H1 (cell line): ENCODE data around the gene ARHGEF19. TPM values are rescaled to one million over a fixed set of nuclear protein-coding genes. Genes with fewer than 3 reads are reported as not detected.

Experiments used
- CTCF ChIA-PET: fragments of 300-600 bp; sonication (Branson Sonifier 250); formaldehyde crosslinking; loops from one replicate; lab custom pipeline; 2021; ENCODE audit not compliant: partially characterized antibody; lab: Charles Lee
- POLR2A ChIA-PET: fragments of 300-600 bp; sonication (Branson Sonifier 250); formaldehyde crosslinking; loops from one replicate; lab custom pipeline; 2021; ENCODE audit warnings: inconsistent platforms; ENCODE audit not compliant: partially characterized antibody; lab: Charles Lee
- DNase-seq, 2 experiments: peaks; one replicate each; pipeline versions ENCODE4 v3.0.0 to v3.0.0-alpha.2; 2010 to 2022; ENCODE audit warnings: low spot score in 2 of 2, low read depth in 1 of 2, mixed read lengths in 1 of 2
- FAIRE-seq: peaks from 2 replicates; lab custom pipeline; 2011; peaks lifted over from hg19 to GRCh38; lab: Jason Lieb, UNC
- H2AFZ ChIP-seq: 2 replicates; pipeline ENCODE4 v1.8.1; 2012; ENCODE audit warnings: low read length, inconsistent platforms
- H2AK5ac ChIP-seq: 2 replicates; pipeline ENCODE4 v1.6.1; 2013; ENCODE audit warnings: low read depth, low read length
- H2BK120ac ChIP-seq: replicated peaks from 2 replicates; pipeline ENCODE3; 2013; ENCODE audit warnings: low read depth, low read length, inconsistent platforms
- H2BK12ac ChIP-seq: 2 replicates; pipeline ENCODE4 v1.6.1; 2013; ENCODE audit warnings: low read depth, low read length
- H2BK15ac ChIP-seq: 2 replicates; pipeline ENCODE4 v1.6.1; 2013; ENCODE audit warnings: low read length
- H2BK20ac ChIP-seq: 2 replicates; pipeline ENCODE4 v1.6.1; 2013; ENCODE audit warnings: low read length
- H2BK5ac ChIP-seq: 2 replicates; pipeline ENCODE4 v1.6.1; 2013; ENCODE audit warnings: low read depth, low read length
- H3K14ac ChIP-seq: 2 replicates; pipeline ENCODE4 v1.6.1; 2013; ENCODE audit warnings: inconsistent platforms; ENCODE audit not compliant: insufficient read length
- H3K18ac ChIP-seq: 2 replicates; pipeline ENCODE4 v1.6.1; 2013; ENCODE audit warnings: low read length; ENCODE audit errors: extremely low read depth
- H3K23ac ChIP-seq: 2 replicates; pipeline ENCODE4 v1.6.1; 2013; ENCODE audit warnings: inconsistent platforms; ENCODE audit not compliant: insufficient read length
- H3K23me2 ChIP-seq: 2 replicates; pipeline ENCODE4 v1.6.1; 2013; ENCODE audit warnings: low read depth, low read length
- H3K27ac ChIP-seq: 2 replicates; pipeline ENCODE4 v1.6.1; 2011; ENCODE audit warnings: low read depth, low read length, inconsistent platforms
- H3K27me3 ChIP-seq, 4 experiments: replicated peaks in 1 of 4; 1 replicate in 1 of 4; 2 replicates in 3 of 4; pipeline versions ENCODE4 v1.6.1 to v1.8.1; 2011 to 2013; ENCODE audit warnings: low read length in 3 of 4, mild to moderate bottlenecking in 3 of 4, inconsistent platforms in 2 of 4, mixed read lengths in 2 of 4, moderate library complexity in 1 of 4; ENCODE audit not compliant: control insufficient read depth in 3 of 4, insufficient read depth in 3 of 4; ENCODE audit errors: extremely low read depth in 1 of 4
- H3K36me3 ChIP-seq, 4 experiments: 2 replicates each; pipeline versions ENCODE4 v1.6.1 to v1.8.1; 2011 to 2013; ENCODE audit warnings: mild to moderate bottlenecking in 4 of 4, low read length in 3 of 4, moderate library complexity in 2 of 4, control low read depth in 1 of 4, inconsistent platforms in 1 of 4; ENCODE audit not compliant: insufficient read depth in 4 of 4, control insufficient read depth in 2 of 4
- H3K4ac ChIP-seq: replicated peaks from 2 replicates; pipeline ENCODE3; 2013; ENCODE audit warnings: low read length, low read depth, mixed read lengths, inconsistent platforms; ENCODE audit not compliant: insufficient read length
- H3K4me1 ChIP-seq, 4 experiments: replicated peaks in 1 of 4; 1 replicate in 1 of 4; 2 replicates in 3 of 4; pipeline versions ENCODE4 v1.6.1 to v1.8.1; 2011 to 2013; ENCODE audit warnings: low read length in 3 of 4, inconsistent platforms in 2 of 4, mixed read lengths in 1 of 4; ENCODE audit not compliant: insufficient read depth in 4 of 4, control insufficient read depth in 3 of 4
- H3K4me2 ChIP-seq, 2 experiments: 2 replicates each; pipeline versions ENCODE4 v1.6.1 to v1.8.1; 2011 to 2013; ENCODE audit warnings: low read depth in 2 of 2, low read length in 2 of 2, control low read depth in 1 of 2, inconsistent platforms in 1 of 2, mild to moderate bottlenecking in 1 of 2; ENCODE audit not compliant: insufficient read depth in 1 of 2
- H3K4me3 ChIP-seq, 4 experiments: fragments of 200-600, 300-600 bp in 1 of 4; sonication (generic), shearing (Covaris generic), sonication (Bioruptor Twin) in 1 of 4; 2 replicates each; pipeline versions ENCODE4 v1.5.1 to v1.8.1; 2011 to 2016; ENCODE audit warnings: low read length in 4 of 4, low read depth in 3 of 4, control low read depth in 2 of 4, inconsistent platforms in 2 of 4, mild to moderate bottlenecking in 2 of 4, mixed read lengths in 1 of 4, moderate library complexity in 1 of 4; ENCODE audit not compliant: insufficient read depth in 2 of 4; ENCODE audit errors: extremely low read depth in 1 of 4
- H3K56ac ChIP-seq: replicated peaks from 2 replicates; pipeline ENCODE3; 2013; ENCODE audit warnings: low read depth, mild to moderate bottlenecking, mixed read lengths, low read length, inconsistent platforms; ENCODE audit not compliant: insufficient read length
- H3K79me1 ChIP-seq: 2 replicates; pipeline ENCODE4 v1.6.1; 2013; ENCODE audit warnings: low read depth, low read length, control low read depth
- H3K79me2 ChIP-seq, 2 experiments: 2 replicates each; pipeline versions ENCODE4 v1.6.1 to v1.8.1; 2012 to 2013; ENCODE audit warnings: low read length in 2 of 2, mild to moderate bottlenecking in 2 of 2, inconsistent platforms in 1 of 2; ENCODE audit not compliant: insufficient read depth in 2 of 2, control insufficient read depth in 1 of 2
- H3K9ac ChIP-seq, 4 experiments: replicated peaks in 1 of 4; 1 replicate in 1 of 4; 2 replicates in 3 of 4; pipeline versions ENCODE4 v1.6.1 to v1.8.1; 2011 to 2013; ENCODE audit warnings: low read depth in 3 of 4, low read length in 3 of 4, control low read depth in 2 of 4, mild to moderate bottlenecking in 2 of 4, moderate library complexity in 2 of 4, inconsistent platforms in 1 of 4; ENCODE audit errors: extremely low read depth in 1 of 4
- H3K9me3 ChIP-seq, 2 experiments: 2 replicates each; pipeline versions ENCODE4 v1.6.1 to v1.8.1; 2012 to 2013; ENCODE audit warnings: mild to moderate bottlenecking in 2 of 2, moderate library complexity in 2 of 2, control low read depth in 1 of 2, inconsistent platforms in 1 of 2, low read depth in 1 of 2, low read length in 1 of 2, mixed read lengths in 1 of 2; ENCODE audit not compliant: insufficient read depth in 2 of 2
- H4K20me1 ChIP-seq, 2 experiments: replicated peaks in 1 of 2; 2 replicates each; pipeline versions ENCODE3 to v1.8.1; 2011 to 2013; ENCODE audit warnings: inconsistent platforms in 2 of 2, low read length in 2 of 2, mild to moderate bottlenecking in 1 of 2; ENCODE audit not compliant: insufficient read depth in 2 of 2, control insufficient read depth in 1 of 2
- H4K5ac ChIP-seq: 2 replicates; pipeline ENCODE4 v1.6.1; 2013; ENCODE audit warnings: low read length, low read depth, mixed read lengths, inconsistent platforms; ENCODE audit not compliant: insufficient read length
- H4K8ac ChIP-seq: 2 replicates; pipeline ENCODE4 v1.8.0; 2013; ENCODE audit warnings: mild to moderate bottlenecking, moderate library complexity, low read length, inconsistent platforms; ENCODE audit not compliant: insufficient read depth; ENCODE audit errors: extremely low read depth
- H4K91ac ChIP-seq: replicated peaks from 2 replicates; pipeline ENCODE3; 2013; ENCODE audit warnings: low read length, mixed read lengths, inconsistent platforms; ENCODE audit not compliant: insufficient read length
- ATF3 ChIP-seq: IDR thresholded peaks from 2 replicates; pipeline ENCODE4 v1.6.1; 2011; ENCODE audit warnings: low read depth, mild to moderate bottlenecking, low read length; ENCODE audit not compliant: insufficient read depth
- FOSL1 ChIP-seq: IDR thresholded peaks from 2 replicates; pipeline ENCODE4 v1.6.1; 2011; ENCODE audit warnings: mild to moderate bottlenecking, low read depth, low read length, moderate library complexity; ENCODE audit not compliant: insufficient read depth
- KDM4A ChIP-seq: IDR thresholded peaks from one replicate; pipeline ENCODE4 v1.7.1; 2012; ENCODE audit warnings: low read depth, mild to moderate bottlenecking, moderate library complexity, low read length, inconsistent platforms; ENCODE audit not compliant: severe bottlenecking
- POLR2AphosphoS5 ChIP-seq: IDR thresholded peaks from 2 replicates; pipeline ENCODE4 v1.6.1; 2011; ENCODE audit warnings: low read depth, low read length
- SAP30 ChIP-seq: fragments of 300-600 bp; sonication (generic); IDR thresholded peaks from 2 replicates; pipeline ENCODE4 v1.7.1; 2012; ENCODE audit warnings: low read length, moderate library complexity, mild to moderate bottlenecking, inconsistent platforms; ENCODE audit not compliant: insufficient read depth, insufficient replicate concordance
- WGBS, 2 experiments: shearing (Covaris generic) in 1 of 2; methylation state at CpG; one replicate each; pipeline versions ENCODE4 v1.1.6 to v1.1.7; 2013 to 2015; ENCODE audit warnings: low lambda C conversion rate in 2 of 2, mixed read lengths in 2 of 2, inconsistent platforms in 1 of 2, low coverage in 1 of 2, missing lambda C conversion rate in 1 of 2; ENCODE audit not compliant: insufficient replicate concordance in 2 of 2, insufficient coverage in 1 of 2, insufficient read length in 1 of 2; ENCODE audit errors: extremely low coverage in 1 of 2, missing lambda C conversion rate in 1 of 2; 5-methylcytosine and 5-hydroxymethylcytosine counted together
- polyA plus RNA-seq, 7 experiments: library from polyadenylated mRNA; depleted of rRNA in 3 of 7; stranded (reverse) in 5 of 7; unstranded in 2 of 7; fragments of >200 nt in 5 of 7; fragments of 200-250 nt in 2 of 7; gene quantifications; 1 replicate in 5 of 7; 2 replicates in 1 of 7; 4 replicates in 1 of 7; pipeline versions ENCODE4 v1.2.1 to v1.2.3, GENCODE V29; 2011 to 2013; ENCODE audit warnings: missing spikeins in 2 of 7, mixed read lengths in 2 of 7
- total RNA-seq: library from RNA; stranded (reverse); fragmentation: NEBNext Ultra II Directional; extraction: Animal tissue kit (Norgen Biotek cat#: 25700); gene quantifications from 2 replicates; pipeline ENCODE4 v1.2.1, GENCODE V29; 2021

ARHGEF19 gene
- total and polyA plus RNA-seq, 2 of the 8 experiments (the other 6 are each of a cell fraction or from before 2014, with no cell fraction given), result 47.5 to 56.4 TPM

GRCh38 chr1:16237343-16237830 is 24.9 kb upstream of the ARHGEF19 start:
- WGBS, 2 experiments, result 42% methylated on average over 6 of the region's 6 CpGs; no CpG with 5 or more reads in 1 of the 2 experiments
- Histone ChIP-seq H4K5ac (no peak overlapping the region), H3K4ac (no peak overlapping the region), H4K8ac (no peak overlapping the region), H3K23me2 (peaks cover 6% of the 10 kb centered on the region), H3K23ac (no peak overlapping the region), H2AFZ (peak overlapping the region; percentile 79), H3K79me1 (no peaks in the 10 kb centered on the region; the same call in 1 of the 2 replicates), H3K79me2 (no peaks in the 10 kb centered on the region), H2BK120ac (no peak overlapping the region), H2BK20ac (no peak overlapping the region), H3K14ac (no peak overlapping the region), H4K20me1 (no peaks in the 10 kb centered on the region), H2BK12ac (no peak overlapping the region), H3K36me3 (no peaks in the 10 kb centered on the region), H3K27me3 (no peaks in the 10 kb centered on the region; a peak in 1 of 7 replicates), H3K27ac (no peak overlapping the region), H3K4me1 (peaks cover 0 to 9% (median 3%) of the 10 kb centered on the region in 4 experiments; a peak in 6 of 7 replicates), H3K56ac (no peak overlapping the region), H3K4me2 (peak overlapping the region; percentile 80 to 95; a peak in 3 of 4 replicates), H3K4me3 (peak overlapping the region; percentile 21 to 74 (median 66); a peak in 5 of 8 replicates), H4K91ac (no peak overlapping the region), H3K18ac (no peak overlapping the region), H3K9me3 (no peaks in the 10 kb centered on the region), H3K9ac (no peak overlapping the region), H2BK5ac (no peak overlapping the region), H2AK5ac (no peak overlapping the region), H2BK15ac (no peak overlapping the region)
- no peak for FAIRE-seq
- TF ChIP-seq ATF3 (no peak), FOSL1 (no peak), POLR2AphosphoS5 (0 out of 2 replicates have a peak, but pooled peaks have one; percentile 24), KDM4A (no peak), SAP30 (peak; percentile 1)
- ChIA-PET CTCF (interaction anchor here (0.5 to 13.8 kb wide), 9 partner anchors 8 to 387 kb away, joined by 3 to 106 read pairs (median 4); no protein-coding TSS in a partner anchor), POLR2A (interaction anchor here (1.0 to 1.3 kb wide), 3 partner anchors 10 to 35 kb away, joined by 3 to 7 read pairs (median 4); no protein-coding TSS in a partner anchor)
- no peak for DNase-seq
